Activated CD8-positive, alpha-beta T cell treated with anti-CD3 and anti-CD28 coated beads, Interleukin-2, amount 10 ng/mL, durations not matched to agents 7 days and 5 days (primary cell): ENCODE results near the gene VPS9D1. TPM values are rescaled to one million over a fixed set of nuclear protein-coding genes. Genes with fewer than 3 reads are reported as not detected.

Source experiments
- ATAC-seq: fragments of 150-1000 bp; cut with Tn5 transposase; one replicate; pipeline ENCODE4 v1.10.0; 2021; ENCODE audit warnings: moderate library complexity
- CTCF ChIA-PET: fragments of 350-600 bp; sonication (Branson Sonifier 250); formaldehyde crosslinking; loops from one replicate; lab custom pipeline; 2021; ENCODE audit warnings: antibody characterized with exemption; lab: Charles Lee
- POLR2A ChIA-PET: fragments of 350-600 bp; sonication (Branson Sonifier 250); formaldehyde crosslinking; loops from one replicate; lab custom pipeline; 2021; ENCODE audit warnings: antibody characterized with exemption; lab: Charles Lee
- DNase-seq: peaks from one replicate; pipeline ENCODE4 v3.0.0-alpha.2; 2020
- H3K27ac Mint-ChIP-seq: one replicate; pipeline ENCODE4 v1.8.0; 2021; ENCODE audit warnings: mild to moderate bottlenecking, mixed read lengths
- H3K27me3 Mint-ChIP-seq: one replicate; pipeline ENCODE4 v1.8.0; 2021; ENCODE audit warnings: low read depth, mixed read lengths
- H3K36me3 Mint-ChIP-seq: one replicate; pipeline ENCODE4 v1.8.0; 2021; ENCODE audit warnings: low read depth, mixed read lengths
- H3K4me1 Mint-ChIP-seq: one replicate; pipeline ENCODE4 v1.8.0; 2021; ENCODE audit warnings: low read depth, mixed read lengths
- H3K4me3 Mint-ChIP-seq: one replicate; pipeline ENCODE4 v1.8.0; 2021; ENCODE audit warnings: mild to moderate bottlenecking, mixed read lengths
- H3K9me3 Mint-ChIP-seq: one replicate; pipeline ENCODE4 v1.8.0; 2022; ENCODE audit warnings: mixed read lengths; ENCODE audit not compliant: insufficient read depth
- total RNA-seq, 2 experiments: library from RNA; stranded (reverse); gene quantifications; one replicate each; pipeline ENCODE4 v1.2.3, GENCODE V29; 2021

VPS9D1 gene
- total RNA-seq, 2 experiments from 2014 or later, result 6.6 to 7.5 TPM

DNA sequence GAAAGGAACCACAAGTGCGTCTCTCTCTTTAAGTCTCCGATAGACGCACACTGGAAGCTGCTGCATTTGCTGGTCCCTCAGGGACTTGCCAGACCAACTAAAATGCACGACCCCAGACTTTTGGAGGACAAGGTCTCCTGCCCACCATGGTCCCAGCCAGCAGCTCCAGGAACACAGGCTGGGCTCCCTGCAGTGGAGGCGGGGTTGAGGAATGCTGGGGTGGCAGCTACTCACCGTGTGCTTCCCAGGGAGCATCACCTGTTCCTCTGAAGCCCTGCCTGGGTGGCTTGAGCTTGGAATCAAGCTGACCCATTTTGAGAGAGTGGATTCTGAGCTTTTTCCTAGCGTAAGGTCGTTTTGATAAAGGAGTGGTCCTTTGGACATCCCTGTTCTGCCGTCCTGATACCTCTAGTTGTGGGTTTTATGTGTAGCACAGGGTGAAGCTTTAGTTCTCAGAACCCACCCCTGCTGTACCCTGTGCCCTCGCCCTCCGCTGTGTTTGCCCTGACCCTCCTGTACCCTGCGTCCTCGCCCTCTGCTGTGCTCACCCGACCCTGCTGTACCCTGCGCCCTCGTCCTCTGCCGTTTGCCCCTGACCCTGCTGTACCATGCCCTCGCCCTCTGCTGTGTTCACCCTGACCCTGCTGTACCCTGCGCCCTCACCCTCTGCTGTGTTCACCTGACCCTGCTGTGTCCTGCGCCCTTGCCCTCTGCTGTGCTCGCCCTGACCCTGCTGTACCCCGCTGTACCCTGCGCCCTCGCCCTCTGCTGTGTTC lies 11.6 kb upstream of the VPS9D1 start:
- DNase-seq (no peak), ATAC-seq (no peak)
- Mint-ChIP-seq H3K27me3 (no peaks in the 10 kb centered on the region), H3K9me3 (no peaks in the 10 kb centered on the region), H3K36me3 (peaks cover 78% of the 10 kb centered on the region), H3K4me1 (peaks cover 40% of the 10 kb centered on the region), H3K27ac (no peak overlapping the region), H3K4me3 (no peak overlapping the region)
- ChIA-PET CTCF (interaction anchor here (1.2 kb wide), 1 partner anchor 27 kb away, joined by 3 read pairs; no protein-coding TSS in a partner anchor), POLR2A (interaction anchor here (1.5 kb wide), 1 partner anchor 9 kb away, joined by 7 read pairs; no protein-coding TSS in a partner anchor)

DNA sequence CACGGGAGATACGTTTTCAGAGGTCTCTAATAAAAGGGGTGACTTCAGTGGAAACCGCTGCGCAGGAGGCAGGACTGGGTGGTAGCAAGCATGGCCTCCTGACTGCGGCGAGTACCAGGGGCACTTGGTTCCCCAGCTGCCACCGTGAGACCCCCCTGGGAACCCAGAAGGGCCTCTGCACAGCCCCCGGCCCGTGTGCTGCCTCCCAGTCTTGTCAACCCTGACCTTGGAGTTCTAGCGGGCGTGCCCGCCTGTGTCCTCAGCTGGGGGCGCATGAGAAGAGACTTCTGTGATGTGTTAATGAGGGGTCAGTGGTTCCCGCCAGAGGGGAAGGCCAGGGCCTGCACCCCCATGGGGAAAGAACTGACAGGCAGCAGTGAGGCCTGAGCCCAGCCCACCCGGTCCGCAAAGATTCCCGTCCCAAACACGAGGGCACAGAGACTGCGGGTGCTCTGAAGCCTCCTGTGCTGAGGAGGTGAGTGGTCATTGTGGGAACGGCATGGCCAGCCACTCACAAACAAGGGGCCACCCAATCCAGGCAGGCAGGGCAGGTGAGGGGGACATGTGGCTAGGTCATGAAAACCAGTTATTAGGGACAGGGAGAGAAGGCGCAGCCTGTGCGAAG lies 10.0 kb upstream of the VPS9D1 start:
- POLR2A ChIA-PET, result interaction anchor here (2.6 kb wide), 1 partner anchor 8 kb away, joined by 6 read pairs; no protein-coding TSS in a partner anchor
- H3K9me3 Mint-ChIP-seq, result no peaks in the 10 kb centered on the region
- H3K27me3 Mint-ChIP-seq, result no peaks in the 10 kb centered on the region
- H3K4me3 Mint-ChIP-seq, result no peak overlapping the region
- peaks cover 75% of the 10 kb centered on the region for H3K36me3 Mint-ChIP-seq
- no peak overlapping the region for H3K27ac Mint-ChIP-seq
- no peak for ATAC-seq
- no peak for DNase-seq
- CTCF ChIA-PET, result interaction anchor here (1.6 kb wide), 1 partner anchor 61 kb away, joined by 3 read pairs; no protein-coding TSS in a partner anchor
- peaks cover 35% of the 10 kb centered on the region for H3K4me1 Mint-ChIP-seq

- peaks cover 68% of the 10 kb centered on the region for H3K36me3 Mint-ChIP-seq
- ChIA-PET POLR2A (interaction anchor here (2.6 kb wide), 1 partner anchor 9 kb away, joined by 6 read pairs; no protein-coding TSS in a partner anchor), CTCF (interaction anchor here (1.5 to 1.6 kb wide), 2 partner anchors 24 to 62 kb away, joined by 3 to 4 read pairs; no protein-coding TSS in a partner anchor)
- ATAC-seq, result no peak
- no peak for DNase-seq
- H3K27me3 Mint-ChIP-seq, result no peaks in the 10 kb centered on the region
- H3K9me3 Mint-ChIP-seq, result no peaks in the 10 kb centered on the region
- H3K27ac Mint-ChIP-seq, result no peak overlapping the region
- peaks cover 33% of the 10 kb centered on the region for H3K4me1 Mint-ChIP-seq
- H3K4me3 Mint-ChIP-seq, result no peak overlapping the region
Observed at GRCh38 chr16:89729863-89730593, 9.3 kb upstream of the VPS9D1 start.

DNA sequence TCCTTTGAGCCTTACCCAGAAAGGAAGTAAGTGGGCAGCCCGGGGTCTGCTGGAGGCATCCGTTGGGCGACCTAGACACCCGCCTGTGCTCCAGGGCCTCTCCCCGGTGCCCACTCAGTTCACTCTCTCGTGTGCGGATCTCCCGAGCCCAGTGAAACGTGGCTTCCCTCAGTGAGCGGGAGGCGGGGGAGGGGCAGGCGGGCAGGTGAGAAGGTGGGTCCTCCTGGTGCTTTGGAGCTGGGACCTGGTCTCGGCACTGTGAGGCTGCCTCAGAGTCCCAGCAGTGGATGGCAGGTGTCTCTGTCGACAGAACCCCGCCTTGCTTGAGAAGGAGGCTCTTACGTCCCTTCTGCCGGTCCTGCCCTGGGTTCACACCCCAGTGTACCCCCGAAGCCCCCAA lies 8.6 kb upstream of the VPS9D1 start:
- ChIA-PET POLR2A (interaction anchor here (2.6 kb wide), 1 partner anchor 9 kb away, joined by 6 read pairs; no protein-coding TSS in a partner anchor), CTCF (interaction anchor here (1.5 to 1.6 kb wide), 2 partner anchors 23 to 62 kb away, joined by 3 to 4 read pairs; no protein-coding TSS in a partner anchor)
- ATAC-seq, result no peak
- DNase-seq, result no peak
- H3K9me3 Mint-ChIP-seq, result no peaks in the 10 kb centered on the region
- H3K4me1 Mint-ChIP-seq, result peaks cover 34% of the 10 kb centered on the region
- peaks cover 64% of the 10 kb centered on the region for H3K36me3 Mint-ChIP-seq
- H3K27me3 Mint-ChIP-seq, result no peaks in the 10 kb centered on the region
- no peak overlapping the region for H3K4me3 Mint-ChIP-seq
- H3K27ac Mint-ChIP-seq, result no peak overlapping the region

DNA sequence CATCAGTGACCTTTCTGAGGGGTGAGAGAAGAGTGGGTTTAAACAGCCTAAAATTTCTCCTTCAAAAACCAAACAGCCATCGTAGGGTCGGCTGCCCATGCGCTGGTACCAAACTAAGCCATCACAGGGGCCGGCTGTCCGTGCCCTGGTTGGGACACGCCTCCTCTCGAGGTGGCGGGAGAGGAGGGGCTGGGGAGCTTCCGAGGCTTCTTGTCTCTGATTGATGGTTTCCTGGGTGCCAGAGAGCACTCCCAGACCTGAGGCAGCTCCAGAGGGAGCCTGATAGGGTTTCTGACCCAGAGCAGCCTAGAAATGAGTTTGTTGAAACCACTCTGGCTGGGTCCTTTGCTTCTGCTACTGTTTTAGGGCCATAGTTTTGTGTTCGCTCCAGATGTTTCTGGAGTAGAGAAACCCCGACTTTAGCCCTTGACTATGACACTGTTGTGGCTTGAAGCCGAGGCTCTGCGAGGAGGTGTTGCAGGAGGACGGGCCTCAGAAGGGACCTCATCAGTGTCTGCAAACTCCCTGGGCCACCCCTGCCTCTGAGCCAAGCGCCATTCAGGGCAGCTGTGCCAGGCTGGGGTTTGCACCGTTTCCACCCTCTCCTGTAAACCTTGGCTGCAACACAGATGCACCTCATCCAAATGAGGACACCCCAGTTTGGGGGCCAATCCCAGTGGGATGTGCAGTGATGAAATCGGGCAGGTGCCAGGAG lies 6.9 kb upstream of the VPS9D1 start:
- ChIA-PET POLR2A (no interaction called here), CTCF (interaction anchor here (0.6 to 1.8 kb wide), 3 partner anchors 21 to 66 kb away, joined by 4 to 5 read pairs (median 4); no protein-coding TSS in a partner anchor)
- DNase-seq, result no peak
- no peaks in the 10 kb centered on the region for H3K9me3 Mint-ChIP-seq
- peaks cover 40% of the 10 kb centered on the region for H3K4me1 Mint-ChIP-seq
- H3K36me3 Mint-ChIP-seq, result peaks cover 64% of the 10 kb centered on the region
- ATAC-seq, result no peak
- H3K27ac Mint-ChIP-seq, result peak overlapping the region; percentile 11
- H3K4me3 Mint-ChIP-seq, result no peak overlapping the region
- no peaks in the 10 kb centered on the region for H3K27me3 Mint-ChIP-seq

GRCh38 chr16:89723279-89724250 lies 2.9 kb upstream of the VPS9D1 start:
- H3K9me3 Mint-ChIP-seq, result no peaks in the 10 kb centered on the region
- H3K27me3 Mint-ChIP-seq, result no peaks in the 10 kb centered on the region
- POLR2A ChIA-PET, result interaction anchor here (0.6 to 3.8 kb wide), 14 partner anchors 8 to 150 kb away, joined by 3 to 42 read pairs (median 6); partner anchors contain the start of genes CHMP1A, SPATA33 and TCF25
- peak overlapping the region; percentile 93 for H3K4me3 Mint-ChIP-seq
- ATAC-seq (peak; percentile 57), DNase-seq (peak; percentile 96)
- CTCF ChIA-PET, result interaction anchor here (0.7 to 4.1 kb wide), 11 partner anchors 9 to 137 kb away, joined by 3 to 35 read pairs (median 3); partner anchors contain the start of gene SPATA2L
- peak overlapping the region; percentile 98 for H3K27ac Mint-ChIP-seq
- peaks cover 37% of the 10 kb centered on the region for H3K36me3 Mint-ChIP-seq
- H3K4me1 Mint-ChIP-seq, result peaks cover 45% of the 10 kb centered on the region

DNA sequence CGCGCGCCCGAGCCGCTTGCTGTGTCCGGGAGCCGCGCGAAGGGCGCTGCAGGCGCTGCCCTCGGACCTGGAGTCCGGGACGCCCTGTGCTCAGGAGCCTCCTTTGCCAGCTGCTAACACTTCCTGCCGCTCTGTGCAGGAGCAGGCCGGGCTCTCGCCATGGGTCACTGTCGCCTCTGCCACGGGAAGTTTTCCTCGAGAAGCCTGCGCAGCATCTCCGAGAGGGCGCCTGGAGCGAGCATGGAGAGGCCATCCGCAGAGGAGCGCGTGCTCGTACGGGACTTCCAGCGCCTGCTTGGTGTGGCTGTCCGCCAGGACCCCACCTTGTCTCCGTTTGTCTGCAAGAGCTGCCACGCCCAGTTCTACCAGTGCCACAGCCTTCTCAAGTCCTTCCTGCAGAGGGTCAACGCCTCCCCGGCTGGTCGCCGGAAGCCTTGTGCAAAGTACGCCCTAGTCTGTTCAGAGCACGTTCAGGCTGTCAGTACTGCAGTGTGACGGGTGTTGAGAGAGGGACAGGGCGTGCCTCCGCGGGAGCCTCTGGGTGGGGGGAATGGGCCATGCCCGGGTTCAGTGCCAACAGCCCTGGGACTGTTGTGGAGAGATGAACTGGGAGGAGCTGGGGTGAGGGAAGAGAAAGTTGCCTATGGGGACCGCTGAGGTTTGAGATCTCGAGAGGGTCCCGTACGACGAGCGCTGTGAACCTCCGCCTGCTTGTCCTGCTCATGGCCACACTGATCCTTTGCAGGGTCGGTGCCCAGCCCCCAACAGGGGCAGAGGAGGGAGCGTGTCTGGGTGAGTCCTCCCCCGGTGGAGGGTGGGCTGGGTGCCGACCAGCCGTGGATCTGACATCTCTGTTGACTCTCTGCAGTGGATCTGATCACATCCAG lies 1.9 kb upstream of the VPS9D1 start:
- no peaks in the 10 kb centered on the region for H3K27me3 Mint-ChIP-seq
- ATAC-seq (peak; percentile 43), DNase-seq (peak; percentile 92)
- peak overlapping the region; percentile 98 for H3K27ac Mint-ChIP-seq
- peaks cover 48% of the 10 kb centered on the region for H3K4me1 Mint-ChIP-seq
- peaks cover 38% of the 10 kb centered on the region for H3K36me3 Mint-ChIP-seq
- CTCF ChIA-PET, result interaction anchor here (2.2 to 4.1 kb wide), 2 partner anchors 22 to 138 kb away, joined by 17 to 35 read pairs; partner anchors contain the start of gene SPATA2L
- H3K4me3 Mint-ChIP-seq, result peak overlapping the region; percentile 93
- POLR2A ChIA-PET, result interaction anchor here (0.9 to 3.8 kb wide), 7 partner anchors 9 to 151 kb away, joined by 3 to 42 read pairs (median 7); partner anchors contain the start of genes CHMP1A, SPATA33 and TCF25
- no peaks in the 10 kb centered on the region for H3K9me3 Mint-ChIP-seq

DNA sequence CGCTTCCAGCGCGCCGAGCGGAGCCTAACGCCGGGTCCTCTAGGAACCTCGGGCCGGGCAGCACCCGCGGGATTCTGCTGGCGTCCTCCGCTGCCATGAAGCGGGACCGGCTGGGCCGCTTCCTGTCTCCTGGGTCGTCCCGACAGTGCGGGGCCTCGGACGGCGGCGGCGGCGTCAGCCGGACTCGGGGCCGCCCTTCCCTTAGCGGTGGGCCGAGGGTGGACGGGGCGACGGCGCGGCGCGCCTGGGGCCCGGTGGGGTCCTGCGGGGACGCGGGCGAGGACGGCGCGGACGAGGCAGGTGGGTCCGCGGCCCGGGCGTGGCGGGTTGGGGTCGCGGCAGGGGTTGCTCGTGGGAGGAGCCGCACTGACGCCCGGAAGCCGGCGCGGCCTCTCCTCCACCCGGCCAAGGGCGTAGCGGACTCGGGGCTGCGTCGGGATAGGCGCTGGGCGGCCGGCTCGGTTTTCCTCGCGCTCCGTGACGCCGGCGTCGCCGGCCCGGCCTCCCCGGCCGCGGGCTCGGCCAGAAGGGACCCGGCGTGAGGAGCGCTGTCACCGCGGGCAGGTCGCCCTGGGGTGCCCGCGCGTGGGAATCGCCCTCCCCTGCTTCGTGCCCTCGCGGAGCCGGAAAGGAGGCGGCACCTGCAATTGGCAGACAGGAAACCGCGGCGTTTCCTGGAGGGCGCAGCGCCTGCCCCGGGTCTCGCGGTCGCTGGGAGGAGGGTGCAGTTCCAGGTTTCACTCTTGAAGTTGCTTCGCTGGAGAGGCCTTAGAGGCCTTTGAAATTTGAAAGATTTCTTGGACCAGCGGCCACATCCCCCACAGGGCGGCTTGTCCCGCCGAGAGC lies 1.1 kb upstream of the VPS9D1 start:
- Mint-ChIP-seq H3K27ac (peak overlapping the region; percentile 98), H3K9me3 (no peaks in the 10 kb centered on the region), H3K27me3 (no peaks in the 10 kb centered on the region), H3K4me1 (peaks cover 40% of the 10 kb centered on the region), H3K4me3 (peak overlapping the region; percentile 93), H3K36me3 (peaks cover 36% of the 10 kb centered on the region)
- ATAC-seq (peak; percentile 40), DNase-seq (peak; percentile 91)
- POLR2A ChIA-PET, result interaction anchor here (0.9 to 3.8 kb wide), 2 partner anchors 16 to 21 kb away, joined by 3 to 42 read pairs; no protein-coding TSS in a partner anchor
- CTCF ChIA-PET, result interaction anchor here (4.1 kb wide), 1 partner anchor 21 kb away, joined by 35 read pairs; the partner anchor contains the start of gene SPATA2L

DNA sequence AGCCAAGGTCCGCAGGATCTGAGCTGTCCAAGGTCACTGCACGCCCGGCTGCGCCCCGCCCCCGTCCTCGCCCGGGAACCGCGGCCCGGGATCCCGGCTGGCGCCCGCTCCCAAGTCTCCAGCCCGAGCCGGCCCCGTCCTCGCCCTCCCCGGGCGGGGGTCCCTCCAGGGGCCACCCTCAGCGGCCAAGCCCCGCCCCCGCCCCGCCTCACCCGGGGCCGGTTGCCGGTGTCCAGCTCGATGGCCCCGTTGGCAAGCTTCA lies 216 bp downstream of the VPS9D1 start:
- CTCF ChIA-PET, result interaction anchor here (1.0 kb wide), 1 partner anchor 15 kb away, joined by 5 read pairs; no protein-coding TSS in a partner anchor
- peak overlapping the region; percentile 66 for H3K4me3 Mint-ChIP-seq
- peaks cover 39% of the 10 kb centered on the region for H3K36me3 Mint-ChIP-seq
- no peaks in the 10 kb centered on the region for H3K9me3 Mint-ChIP-seq
- H3K27me3 Mint-ChIP-seq, result no peaks in the 10 kb centered on the region
- no peak for DNase-seq
- ATAC-seq, result no peak
- POLR2A ChIA-PET, result no interaction called here
- peak overlapping the region; percentile 82 for H3K27ac Mint-ChIP-seq
- H3K4me1 Mint-ChIP-seq, result peaks cover 40% of the 10 kb centered on the region
